Neural progenitor cell (in vitro differentiated cells): ENCODE data around the gene PTPRG.

Experiments used
- EZH2 ChIP-seq: fragments of 200-600 bp; sonication (generic); IDR thresholded peaks from 2 replicates; pipeline ENCODE4 v1.6.1; 2017; ENCODE audit warnings: antibody characterized with exemption, mild to moderate bottlenecking, moderate library complexity
- EZH2phosphoT487 ChIP-seq: fragments of 200-600 bp; sonication (generic); IDR thresholded peaks from 2 replicates; pipeline ENCODE4 v1.6.1; 2017; ENCODE audit warnings: antibody characterized with exemption
- TF ChIP-seq, protein P1 (sequence below): fragments of 200-600 bp; sonication (generic); IDR thresholded peaks from 2 replicates; pipeline ENCODE4 v1.5.1; 2017; ENCODE audit warnings: antibody characterized with exemption, mild to moderate bottlenecking

DNA sequence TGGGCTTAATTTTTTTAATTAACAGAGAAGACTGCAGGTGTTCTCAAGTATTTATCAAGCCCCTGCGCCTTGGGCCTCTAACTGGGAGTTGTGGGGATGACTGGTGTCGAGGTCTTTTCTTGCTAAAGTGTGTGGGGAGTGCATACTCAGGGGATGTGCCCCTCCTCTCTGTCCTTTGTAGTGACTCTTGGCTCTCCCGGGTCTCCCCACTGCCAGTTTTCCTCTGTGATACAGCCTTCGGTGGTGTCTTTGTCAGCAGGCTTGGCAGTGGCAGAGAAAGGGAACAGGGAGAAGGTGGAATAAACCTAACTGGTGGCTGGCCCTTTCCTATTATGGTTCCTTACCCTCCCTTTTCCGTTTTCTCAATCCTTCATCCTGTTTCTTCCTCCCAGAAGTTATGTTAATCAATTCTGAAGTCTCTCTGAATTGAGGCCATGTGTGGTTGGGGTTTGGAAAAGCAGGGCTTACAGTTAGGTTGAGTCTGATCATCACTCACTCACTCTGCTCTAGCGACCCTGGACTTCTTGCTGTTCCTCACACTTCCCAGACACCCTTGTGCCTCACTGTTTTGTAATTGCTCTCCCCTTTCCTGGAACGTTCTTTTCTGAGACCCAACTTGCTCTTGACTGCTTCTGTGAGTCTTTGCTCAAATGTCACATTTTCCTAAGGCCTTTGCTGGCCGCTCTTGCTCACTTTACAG lies 158.1 kb downstream of the PTPRG start:
- no peak for TF ChIP-seq EZH2phosphoT487
- TF ChIP-seq, protein P1, sequence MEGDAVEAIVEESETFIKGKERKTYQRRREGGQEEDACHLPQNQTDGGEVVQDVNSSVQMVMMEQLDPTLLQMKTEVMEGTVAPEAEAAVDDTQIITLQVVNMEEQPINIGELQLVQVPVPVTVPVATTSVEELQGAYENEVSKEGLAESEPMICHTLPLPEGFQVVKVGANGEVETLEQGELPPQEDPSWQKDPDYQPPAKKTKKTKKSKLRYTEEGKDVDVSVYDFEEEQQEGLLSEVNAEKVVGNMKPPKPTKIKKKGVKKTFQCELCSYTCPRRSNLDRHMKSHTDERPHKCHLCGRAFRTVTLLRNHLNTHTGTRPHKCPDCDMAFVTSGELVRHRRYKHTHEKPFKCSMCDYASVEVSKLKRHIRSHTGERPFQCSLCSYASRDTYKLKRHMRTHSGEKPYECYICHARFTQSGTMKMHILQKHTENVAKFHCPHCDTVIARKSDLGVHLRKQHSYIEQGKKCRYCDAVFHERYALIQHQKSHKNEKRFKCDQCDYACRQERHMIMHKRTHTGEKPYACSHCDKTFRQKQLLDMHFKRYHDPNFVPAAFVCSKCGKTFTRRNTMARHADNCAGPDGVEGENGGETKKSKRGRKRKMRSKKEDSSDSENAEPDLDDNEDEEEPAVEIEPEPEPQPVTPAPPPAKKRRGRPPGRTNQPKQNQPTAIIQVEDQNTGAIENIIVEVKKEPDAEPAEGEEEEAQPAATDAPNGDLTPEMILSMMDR, result no peak
- no peak for TF ChIP-seq EZH2
